IPS-NIHi7 (cell line): ENCODE measurements around the gene CCDC158.
"Not testable (repeated sequence)": the region's sequence is repeated elsewhere in the genome, so short reads cannot be mapped to it uniquely, and the experiment has no call there.

Experiments used
- DNase-seq: peaks from one replicate; pipeline ENCODE4 v3.0.0; 2012; ENCODE audit warnings: mixed read lengths; ENCODE audit errors: extremely low spot score

Gene CCDC158

DNA sequence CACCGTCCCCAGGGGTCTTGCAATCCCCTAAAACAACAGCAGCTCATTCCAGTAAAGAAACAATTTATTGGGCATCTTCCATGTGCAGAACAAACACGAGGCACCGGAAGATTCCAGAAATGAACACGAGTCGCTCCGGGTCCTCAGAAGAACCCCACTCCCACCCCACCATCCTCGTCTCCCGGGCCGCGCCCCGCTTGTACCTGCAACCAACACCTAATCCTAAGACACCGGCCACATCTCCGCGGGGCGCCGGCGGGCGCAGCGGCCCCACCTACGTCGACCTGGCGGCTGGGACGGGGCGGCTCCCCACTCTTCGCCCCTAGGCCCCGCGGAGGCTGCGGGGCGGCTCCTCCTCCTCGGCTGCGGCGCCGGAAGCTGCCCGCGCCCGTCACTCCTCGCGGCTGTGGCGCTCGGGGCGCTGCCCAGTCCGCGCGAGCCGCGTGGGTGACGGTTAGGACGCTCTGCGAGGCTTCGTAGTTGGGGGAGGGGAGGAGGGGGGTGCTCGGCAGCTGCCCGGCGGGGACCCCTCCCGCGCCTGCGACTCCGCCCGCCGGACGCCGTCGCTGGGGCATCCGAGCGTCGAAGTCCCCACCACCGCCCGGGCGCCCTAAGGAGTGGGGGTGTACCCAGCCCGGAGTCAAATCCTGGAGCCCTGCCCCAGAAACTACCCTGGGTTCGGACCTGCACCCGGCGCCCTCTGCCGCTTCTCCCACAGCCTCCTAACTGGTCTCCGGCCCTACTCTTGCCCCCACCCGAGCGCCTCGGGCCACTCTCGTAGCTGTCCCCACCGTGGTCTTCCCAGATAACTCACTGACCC is at the start of gene CCDC158:
Gene CCDC158 (minus strand): TSS at position 380 of the 820 bp plus-strand sequence. CDS start 17,934 bp downstream, outside the sequence.
- no peak for DNase-seq

DNA sequence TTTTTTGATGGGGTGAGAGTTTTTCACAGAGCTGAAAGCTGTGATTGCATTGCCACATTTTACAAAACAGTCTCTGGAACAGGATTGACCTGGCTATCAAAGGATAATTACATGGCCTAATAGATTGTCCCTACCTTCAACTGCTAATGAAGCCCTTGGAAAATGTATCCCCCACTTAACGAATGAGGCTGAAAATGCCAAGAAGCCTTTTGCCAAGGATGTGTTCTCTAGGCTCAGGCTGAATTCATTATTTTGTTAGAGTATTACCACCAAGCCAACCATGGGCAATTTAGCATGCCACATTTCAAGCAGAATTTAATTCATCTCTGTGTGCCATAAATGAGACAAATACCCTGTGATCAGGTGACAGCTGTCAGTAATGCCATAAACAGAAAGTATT is 49.6 kb upstream of the CCDC158 start:
- DNase-seq: no peak

- no peak for DNase-seq
These were observed 49.1 kb upstream of the CCDC158 start for GRCh38 chr4:76470064-76470463.

DNA sequence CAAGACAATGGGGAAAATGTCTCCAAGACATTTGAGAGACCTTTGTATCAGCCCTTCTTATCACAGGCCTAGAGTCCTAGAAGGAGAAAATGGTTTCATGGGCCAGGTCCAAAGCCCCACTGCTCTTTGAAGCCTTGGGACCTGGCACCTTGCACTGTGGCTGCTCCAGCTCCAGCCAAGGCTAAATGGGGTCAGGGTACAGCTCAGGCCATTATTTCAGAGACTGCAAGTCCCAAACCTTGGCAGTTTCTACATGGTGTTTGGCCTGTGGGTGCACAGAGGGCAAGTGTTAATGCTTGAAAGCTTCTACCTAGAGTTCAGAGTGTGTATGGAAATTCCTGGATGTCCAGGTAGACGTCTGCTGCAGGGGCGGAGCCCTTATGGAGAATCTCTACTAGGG is 42.6 kb upstream of the CCDC158 start:
- DNase-seq: no peak

- peak; percentile 85 for DNase-seq
These were observed 38.4 kb upstream of the CCDC158 start for GRCh38 chr4:76459291-76459723.

GRCh38 chr4:76458825-76459224 is 37.9 kb upstream of the CCDC158 start:
- peak; percentile 18 for DNase-seq

DNA sequence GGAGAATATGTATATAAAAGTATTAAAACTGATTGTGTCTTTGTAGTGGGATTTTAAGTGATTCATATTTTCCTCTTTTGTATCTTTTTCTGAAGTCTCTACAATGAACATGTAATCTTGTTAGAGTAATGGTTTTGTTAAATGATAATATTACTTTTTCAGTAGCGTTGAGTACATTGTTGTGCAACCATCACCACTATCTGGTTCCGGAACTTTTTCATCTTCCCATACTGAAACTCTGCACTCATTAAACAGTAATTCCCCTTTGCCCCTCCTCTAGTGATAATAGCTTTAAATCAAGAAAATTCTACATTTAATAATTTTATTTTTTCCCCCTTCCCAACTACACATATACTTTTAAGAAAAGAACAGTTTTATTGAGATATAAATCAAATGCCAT is 37.4 kb upstream of the CCDC158 start:
- no peak for DNase-seq

DNA sequence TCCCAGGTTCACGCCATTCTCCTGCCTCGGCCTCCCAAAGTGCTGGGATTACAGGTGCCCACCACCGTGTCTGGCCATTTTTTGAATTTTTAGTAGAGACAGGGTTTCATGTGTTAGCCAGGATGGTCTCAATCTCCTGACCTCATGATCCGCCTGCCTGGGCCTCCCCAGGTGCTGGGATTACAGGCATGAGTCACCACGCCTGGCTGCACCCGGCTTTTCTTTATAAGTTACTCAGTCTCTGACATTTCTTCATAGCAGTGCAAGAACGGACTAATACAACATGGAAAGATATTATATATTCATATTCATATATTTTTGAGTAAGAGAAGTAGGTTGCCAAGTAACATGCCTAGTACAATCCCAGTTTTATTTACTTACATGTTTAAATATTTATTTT is 36.9 kb upstream of the CCDC158 start:
- no peak for DNase-seq

DNA sequence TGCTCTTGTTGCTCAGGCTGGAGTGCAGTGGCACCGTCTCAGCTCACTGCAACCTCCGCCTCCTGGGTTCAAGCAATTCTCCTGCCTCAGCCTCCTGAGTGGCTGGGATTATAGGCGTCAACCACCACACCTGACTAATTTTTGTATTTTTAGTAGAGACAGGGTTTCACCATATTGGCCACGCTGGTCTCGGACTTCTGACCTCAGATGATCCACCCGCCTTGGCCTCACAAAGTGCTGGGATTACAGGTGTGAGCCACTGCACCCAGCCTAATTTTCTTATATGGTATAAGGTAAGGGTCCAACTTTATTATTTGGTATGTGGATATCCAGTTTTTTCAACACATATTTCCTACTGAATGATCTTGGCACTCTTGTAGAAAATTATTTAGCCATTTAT is 33.1 kb upstream of the CCDC158 start:
- not testable (repeated sequence) for DNase-seq

- no peak for DNase-seq
These were observed 32.3 kb upstream of the CCDC158 start for GRCh38 chr4:76453232-76453631.

- no peak for DNase-seq
These were observed 28.9 kb upstream of the CCDC158 start for GRCh38 chr4:76449833-76450232.

DNA sequence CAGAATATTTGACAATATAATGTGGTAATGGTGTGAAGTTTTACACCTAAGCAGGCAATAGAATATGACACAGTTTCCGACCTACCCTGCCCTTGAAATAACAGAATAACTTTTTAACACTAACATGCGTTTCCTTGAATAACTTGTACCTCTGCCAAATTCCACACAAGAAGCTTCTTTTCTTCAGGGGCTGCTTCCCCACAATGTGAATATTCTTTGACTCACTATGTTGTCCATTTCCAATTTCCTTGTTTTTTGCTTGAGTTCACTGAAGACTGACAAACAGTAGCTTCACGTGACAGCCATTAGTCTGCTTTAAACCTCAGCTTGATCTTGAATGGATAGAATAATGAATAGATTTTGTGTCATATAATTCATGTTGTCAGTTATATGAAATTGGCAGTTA is 28.4 kb upstream of the CCDC158 start:
- no peak for DNase-seq

GRCh38 chr4:76448211-76448610 is 27.3 kb upstream of the CCDC158 start:
- DNase-seq: no peak

GRCh38 chr4:76447393-76447851 is 26.5 kb upstream of the CCDC158 start:
- DNase-seq: no peak

DNA sequence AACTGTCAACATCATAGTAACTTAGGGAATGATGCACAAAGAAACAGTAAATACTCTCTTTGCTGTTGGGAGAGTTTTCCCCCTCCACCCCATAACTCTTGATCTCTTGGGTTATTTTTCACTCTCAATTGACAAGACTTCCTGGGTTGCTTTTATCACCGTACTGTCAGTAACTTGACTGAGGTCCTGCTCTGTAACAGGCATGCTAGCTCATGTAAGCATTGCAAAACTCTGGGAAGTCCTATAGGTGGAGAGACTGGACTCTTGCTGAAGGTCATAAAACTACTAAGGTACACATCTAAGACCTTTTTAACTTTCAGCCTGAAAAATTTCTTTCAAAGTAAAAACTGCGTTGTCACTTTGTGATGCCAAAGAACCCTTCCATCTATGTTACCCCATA is 25.0 kb upstream of the CCDC158 start:
- no peak for DNase-seq

DNA sequence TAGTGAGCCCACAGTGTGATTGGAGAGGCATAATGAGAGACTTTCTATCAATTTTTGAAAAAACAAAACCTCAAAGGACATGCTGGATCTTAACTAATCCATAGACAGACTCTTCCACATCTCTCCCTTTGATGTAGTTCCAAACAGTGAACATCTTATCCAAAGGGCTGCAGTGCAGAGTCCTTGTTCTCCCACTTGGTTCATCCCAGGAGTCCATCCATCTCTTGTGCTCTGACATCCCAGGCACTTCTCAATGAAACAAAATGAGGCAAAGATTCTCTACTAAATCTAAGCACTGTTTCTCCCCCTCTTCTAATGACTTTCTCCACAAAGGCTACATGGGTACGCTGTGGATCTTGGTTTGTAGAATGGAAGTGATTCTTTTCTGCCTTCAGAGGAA is 22.4 kb upstream of the CCDC158 start:
- no peak for DNase-seq

GRCh38 chr4:76442807-76443206 is 21.9 kb upstream of the CCDC158 start:
- no peak for DNase-seq

- DNase-seq: no peak
These were observed 20.9 kb upstream of the CCDC158 start for GRCh38 chr4:76441881-76442280.

- DNase-seq: no peak
These were observed 18.6 kb upstream of the CCDC158 start for GRCh38 chr4:76439491-76439890.

DNA sequence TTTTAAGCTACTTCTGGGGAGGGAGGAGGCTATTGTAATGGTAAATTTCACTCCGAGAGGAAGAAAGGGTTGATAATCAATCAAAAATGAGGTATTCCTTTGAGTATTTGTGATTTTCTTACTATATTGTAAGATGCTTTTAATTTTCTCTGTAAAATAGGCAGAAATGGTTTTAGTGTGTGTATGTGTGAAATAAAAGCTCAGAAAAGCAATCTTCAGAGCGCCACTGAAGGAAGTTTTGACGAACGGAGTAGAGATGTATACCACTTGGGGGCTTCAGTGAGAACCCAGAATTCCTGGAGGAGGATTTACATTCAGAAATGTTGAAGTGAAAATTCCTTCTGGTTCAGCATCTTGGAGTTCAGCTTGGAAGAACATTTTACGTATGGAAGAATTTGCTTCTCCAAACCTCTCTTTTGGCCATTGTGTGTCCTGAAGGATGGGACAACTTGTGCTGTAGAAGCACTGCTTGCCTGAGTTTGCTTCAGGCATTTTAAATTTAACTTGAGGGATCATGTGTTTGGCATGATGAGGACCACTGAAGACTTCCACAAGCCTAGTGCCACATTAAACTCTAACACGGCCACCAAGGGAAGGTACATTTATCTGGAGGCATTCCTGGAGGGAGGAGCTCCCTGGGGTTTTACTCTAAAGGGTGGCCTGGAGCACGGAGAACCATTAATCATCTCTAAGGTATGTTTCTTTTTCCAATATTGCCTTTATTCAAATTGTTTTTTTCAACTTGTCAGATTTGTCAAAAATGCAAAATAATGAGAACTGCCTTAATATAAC is 14.8 kb upstream of the CCDC158 start:
- no peak for DNase-seq

DNA sequence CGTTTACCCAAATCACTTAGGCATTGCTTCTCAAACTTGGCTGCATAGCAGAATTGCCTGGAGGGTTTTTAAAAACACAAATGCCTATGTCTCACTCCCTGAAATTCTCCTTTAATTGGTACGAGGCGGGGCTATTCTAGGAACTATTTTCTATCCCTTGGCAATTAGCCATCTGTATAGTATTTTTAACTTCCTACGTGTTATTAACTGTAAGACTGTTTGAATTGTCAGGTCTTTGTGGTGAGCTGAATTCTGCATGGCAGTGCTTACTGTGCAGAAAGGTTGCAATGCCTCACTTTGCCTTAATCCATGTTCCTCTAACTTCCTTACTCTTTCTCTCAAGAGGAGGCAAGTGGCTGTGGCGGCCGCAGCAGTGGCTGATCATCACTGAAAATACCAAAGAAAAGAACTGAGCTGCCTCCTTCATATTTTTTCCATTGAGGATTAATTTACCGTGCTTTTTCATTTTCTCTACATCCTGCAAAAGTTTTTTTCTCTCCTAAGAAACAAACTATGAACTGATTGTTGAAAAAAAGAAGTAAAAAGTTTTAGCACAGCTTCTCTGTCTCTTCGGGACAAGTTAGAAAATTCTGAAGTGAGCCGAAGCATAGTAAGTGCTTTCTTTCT is 14.1 kb upstream of the CCDC158 start, which contains the start of gene SHROOM3:
Gene SHROOM3 (plus strand): TSS at position 329 of the 627 bp plus-strand sequence. CDS start 824 bp downstream, outside the sequence.
- DNase-seq: no peak
